Measurements from ENCODE around the gene RAB11FIP3. TPM values are rescaled to one million over a fixed set of nuclear protein-coding genes. Genes with fewer than 3 reads are reported as not detected.
"Not testable (repeated sequence)": the region's sequence is repeated elsewhere in the genome, so short reads cannot be mapped to it uniquely, and the experiment has no call there.

The RAB11FIP3 gene, protein sequence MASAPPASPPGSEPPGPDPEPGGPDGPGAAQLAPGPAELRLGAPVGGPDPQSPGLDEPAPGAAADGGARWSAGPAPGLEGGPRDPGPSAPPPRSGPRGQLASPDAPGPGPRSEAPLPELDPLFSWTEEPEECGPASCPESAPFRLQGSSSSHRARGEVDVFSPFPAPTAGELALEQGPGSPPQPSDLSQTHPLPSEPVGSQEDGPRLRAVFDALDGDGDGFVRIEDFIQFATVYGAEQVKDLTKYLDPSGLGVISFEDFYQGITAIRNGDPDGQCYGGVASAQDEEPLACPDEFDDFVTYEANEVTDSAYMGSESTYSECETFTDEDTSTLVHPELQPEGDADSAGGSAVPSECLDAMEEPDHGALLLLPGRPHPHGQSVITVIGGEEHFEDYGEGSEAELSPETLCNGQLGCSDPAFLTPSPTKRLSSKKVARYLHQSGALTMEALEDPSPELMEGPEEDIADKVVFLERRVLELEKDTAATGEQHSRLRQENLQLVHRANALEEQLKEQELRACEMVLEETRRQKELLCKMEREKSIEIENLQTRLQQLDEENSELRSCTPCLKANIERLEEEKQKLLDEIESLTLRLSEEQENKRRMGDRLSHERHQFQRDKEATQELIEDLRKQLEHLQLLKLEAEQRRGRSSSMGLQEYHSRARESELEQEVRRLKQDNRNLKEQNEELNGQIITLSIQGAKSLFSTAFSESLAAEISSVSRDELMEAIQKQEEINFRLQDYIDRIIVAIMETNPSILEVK
- 100 to 1,000 TPM; 100 to 155 (median 149) TPM for polyA plus RNA-seq (ENCODE audit: insufficient read length in 3 of 3)
- long read RNA-seq, donor 1, full-length matches to known transcripts = 5 of 31 reads
- long read RNA-seq, donor 1, partial matches to known transcripts = 26 of 31 reads
- long read RNA-seq, donor 1, other reads (novel, unspliced or antisense) = 0 of 31 reads
- long read RNA-seq, donor 2, full-length matches to known transcripts = 5 of 48 reads
- long read RNA-seq, donor 2, partial matches to known transcripts = 37 of 48 reads
- long read RNA-seq, donor 2, other reads (novel, unspliced or antisense) = 6 of 48 reads
- long read RNA-seq, donor 3, full-length matches to known transcripts = 2 of 2 reads
- long read RNA-seq, donor 3, partial matches to known transcripts = 0 of 2 reads
- long read RNA-seq, donor 3, other reads (novel, unspliced or antisense) = 0 of 2 reads
- long read RNA-seq, donor 4, full-length matches to known transcripts = 8 of 8 reads
- long read RNA-seq, donor 4, partial matches to known transcripts = 0 of 8 reads
- long read RNA-seq, donor 4, other reads (novel, unspliced or antisense) = 0 of 8 reads
- long read RNA-seq, donor 5, partial matches to known transcripts = 21 of 21 reads
- long read RNA-seq, donor 5, other reads (novel, unspliced or antisense) = 0 of 21 reads
- long read RNA-seq, donor 6, full-length matches to known transcripts = 14 of 14 reads
- long read RNA-seq, donor 6, partial matches to known transcripts = 0 of 14 reads
- long read RNA-seq, donor 6, other reads (novel, unspliced or antisense) = 0 of 14 reads
- long read RNA-seq, donor 7, full-length matches to known transcripts = 12 of 86 reads
- long read RNA-seq, donor 7, partial matches to known transcripts = 65 of 86 reads
- long read RNA-seq, donor 7, other reads (novel, unspliced or antisense) = 9 of 86 reads
- long read RNA-seq, donor 8, partial matches to known transcripts = 9 of 10 reads
- long read RNA-seq, donor 8, other reads (novel, unspliced or antisense) = 0 of 10 reads
- long read RNA-seq, donor 9, full-length matches to known transcripts = 9 of 9 reads
- long read RNA-seq, donor 9, partial matches to known transcripts = 0 of 9 reads
- long read RNA-seq, donor 9, other reads (novel, unspliced or antisense) = 0 of 9 reads
- long read RNA-seq, donor 10, full-length matches to known transcripts = 9 of 9 reads
- long read RNA-seq, donor 10, partial matches to known transcripts = 0 of 9 reads
- long read RNA-seq, donor 10, other reads (novel, unspliced or antisense) = 0 of 9 reads
- long read RNA-seq, donor 11, full-length matches to known transcripts = 6 of 6 reads
- long read RNA-seq, donor 11, partial matches to known transcripts = 0 of 6 reads
- long read RNA-seq, donor 11, other reads (novel, unspliced or antisense) = 0 of 6 reads
- long read RNA-seq, donor 12, full-length matches to known transcripts = 9 of 57 reads
- long read RNA-seq, donor 12, partial matches to known transcripts = 43 of 57 reads
- long read RNA-seq, donor 12, other reads (novel, unspliced or antisense) = 5 of 57 reads
- long read RNA-seq, donor 13, full-length matches to known transcripts = 5 of 14 reads
- long read RNA-seq, donor 13, partial matches to known transcripts = 9 of 14 reads
- long read RNA-seq, donor 13, other reads (novel, unspliced or antisense) = 0 of 14 reads
- long read RNA-seq, donor 14 = 0 reads
- long read RNA-seq, donor 15 = 0 reads
- long read RNA-seq, donor 16, full-length matches to known transcripts = 10 of 51 reads
- long read RNA-seq, donor 16, partial matches to known transcripts = 41 of 51 reads
- long read RNA-seq, donor 16, other reads (novel, unspliced or antisense) = 0 of 51 reads

DNA sequence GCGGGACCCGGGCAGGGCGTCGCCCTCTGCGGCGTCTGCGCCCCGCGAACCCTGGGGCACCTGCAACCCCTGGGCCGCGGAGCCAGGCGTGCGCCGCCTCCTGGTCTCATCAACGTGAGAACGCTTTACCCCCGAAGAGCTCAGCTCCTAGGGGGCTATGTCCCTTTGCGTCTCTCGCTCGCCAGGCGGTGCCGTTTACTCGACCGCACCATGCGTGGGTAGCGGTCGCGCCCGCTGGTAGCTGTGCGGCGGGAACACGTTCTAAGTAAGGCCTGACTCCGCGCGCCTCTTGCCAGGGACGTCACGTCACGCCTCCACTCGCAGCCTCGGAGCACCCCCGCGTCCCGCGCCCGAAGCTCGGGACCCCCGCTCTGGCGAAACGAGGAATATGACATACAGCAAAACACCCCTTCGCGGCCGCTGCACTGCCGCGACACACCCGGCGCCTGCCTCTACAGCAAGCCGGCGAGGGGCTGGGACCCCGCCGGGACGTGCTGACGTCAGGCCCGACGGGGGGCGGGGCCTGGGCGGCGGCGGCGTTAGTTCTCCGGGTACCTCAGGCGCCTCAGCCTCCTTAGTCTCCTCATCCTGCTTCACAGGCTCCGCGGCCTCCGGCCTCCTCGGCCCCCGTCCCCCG is at the start of gene RAB11FIP3:
Gene RAB11FIP3 (plus strand): TSS at position 568 of the 637 bp plus-strand sequence. CDS start 358 bp downstream, outside the sequence.
- DNase-seq = peak; percentile 84

DNA sequence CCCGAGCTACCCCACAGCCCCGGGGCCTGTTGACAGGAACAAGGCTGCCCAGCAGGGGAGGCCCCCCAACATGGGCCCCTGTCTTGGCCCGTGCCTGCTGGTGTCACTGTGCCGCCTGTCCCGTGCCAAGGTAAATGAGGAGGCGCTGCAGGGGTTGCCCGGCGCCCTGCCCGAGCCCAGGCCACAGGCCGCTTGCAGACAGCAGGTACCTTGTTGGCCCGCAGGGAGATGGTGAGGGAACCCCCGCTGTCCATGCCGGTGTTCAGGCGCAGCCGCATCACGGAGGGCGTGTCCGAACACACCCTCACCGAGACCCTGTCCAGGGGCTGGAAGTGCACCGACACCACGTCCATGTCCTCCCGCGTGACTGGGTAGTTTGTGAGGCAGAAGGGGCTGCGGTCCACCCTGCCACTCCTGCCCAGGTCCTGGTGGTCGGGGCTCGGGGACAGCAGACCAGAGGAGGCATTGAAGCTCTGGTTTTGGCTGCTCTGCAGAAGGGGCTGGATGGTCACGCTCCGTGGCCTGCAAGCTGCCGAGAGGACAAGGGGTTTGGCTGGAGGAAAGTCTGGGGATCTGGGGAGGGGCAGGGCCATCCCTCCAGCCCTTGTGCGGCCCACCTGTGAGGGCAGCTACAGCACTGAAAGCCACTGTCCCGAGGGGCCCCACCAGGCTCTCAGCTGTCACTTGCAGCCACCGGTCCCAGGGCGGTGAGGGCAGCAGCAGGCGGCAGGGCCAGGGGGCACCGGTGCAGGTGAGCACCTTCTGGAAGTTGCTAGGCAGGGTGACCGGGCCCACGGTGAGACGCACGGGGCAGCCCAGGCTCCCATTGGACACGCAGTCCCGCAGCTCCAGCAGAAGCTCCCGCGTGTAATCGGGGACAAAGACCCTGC is 49.3 kb upstream of the RAB11FIP3 start:
- DNase-seq = no peak

DNA sequence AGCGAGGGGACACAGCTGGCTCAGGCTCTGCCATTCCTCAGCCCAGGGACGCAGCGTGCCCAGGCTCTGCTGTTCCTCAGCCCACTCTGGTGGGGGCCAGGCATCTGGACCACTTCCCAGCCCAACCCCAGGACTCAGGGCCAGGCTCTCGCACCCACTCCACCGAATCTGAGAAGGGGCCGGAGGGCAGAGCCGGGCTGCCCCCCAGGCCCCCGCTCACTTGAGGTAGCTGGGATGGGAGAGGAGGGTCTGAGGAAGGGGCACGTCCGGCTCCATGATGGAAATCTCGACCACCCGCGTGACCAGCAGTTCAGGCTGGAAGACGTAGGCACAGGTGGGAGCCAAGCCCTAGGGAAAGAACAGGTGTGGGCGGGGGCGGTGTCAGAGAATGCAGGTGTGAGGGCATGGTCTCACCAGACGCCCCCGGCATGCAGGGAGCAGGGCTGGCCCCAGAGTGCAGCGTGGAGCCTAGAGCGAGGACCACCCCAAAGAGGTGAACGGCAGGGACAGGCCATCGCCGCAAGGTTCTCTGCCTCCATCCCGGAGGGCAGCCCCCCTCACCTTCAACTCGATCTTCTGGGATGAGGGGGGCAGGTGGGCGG is 48.5 kb upstream of the RAB11FIP3 start:
- no peak for DNase-seq

DNA sequence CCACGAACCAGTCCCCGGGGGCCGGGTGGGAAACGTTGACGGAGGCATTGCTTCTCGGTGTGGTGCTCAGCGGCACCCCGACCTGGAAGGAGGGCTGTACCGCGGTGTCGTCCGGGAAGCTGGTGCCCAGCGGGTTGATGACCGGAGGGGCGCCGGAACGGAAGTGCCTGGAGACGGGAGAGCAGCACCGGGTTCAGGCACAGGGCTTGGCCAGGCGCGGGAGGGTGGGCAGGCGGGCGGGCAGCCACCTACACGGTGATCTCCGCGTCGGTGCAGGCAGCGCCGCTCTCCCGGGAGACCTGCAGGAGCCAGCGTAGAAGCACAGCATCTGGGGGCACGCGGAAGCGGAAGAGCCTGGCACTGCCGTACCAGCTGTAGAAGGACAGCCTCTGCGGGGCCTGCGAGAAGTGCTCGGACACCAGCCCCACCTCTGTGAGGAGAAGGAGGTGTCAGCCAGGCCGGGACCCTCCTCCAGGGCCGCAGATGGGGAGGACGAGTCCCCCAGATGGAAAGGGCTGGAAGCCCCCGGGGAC is 48.0 kb upstream of the RAB11FIP3 start:
- no peak for DNase-seq

DNA sequence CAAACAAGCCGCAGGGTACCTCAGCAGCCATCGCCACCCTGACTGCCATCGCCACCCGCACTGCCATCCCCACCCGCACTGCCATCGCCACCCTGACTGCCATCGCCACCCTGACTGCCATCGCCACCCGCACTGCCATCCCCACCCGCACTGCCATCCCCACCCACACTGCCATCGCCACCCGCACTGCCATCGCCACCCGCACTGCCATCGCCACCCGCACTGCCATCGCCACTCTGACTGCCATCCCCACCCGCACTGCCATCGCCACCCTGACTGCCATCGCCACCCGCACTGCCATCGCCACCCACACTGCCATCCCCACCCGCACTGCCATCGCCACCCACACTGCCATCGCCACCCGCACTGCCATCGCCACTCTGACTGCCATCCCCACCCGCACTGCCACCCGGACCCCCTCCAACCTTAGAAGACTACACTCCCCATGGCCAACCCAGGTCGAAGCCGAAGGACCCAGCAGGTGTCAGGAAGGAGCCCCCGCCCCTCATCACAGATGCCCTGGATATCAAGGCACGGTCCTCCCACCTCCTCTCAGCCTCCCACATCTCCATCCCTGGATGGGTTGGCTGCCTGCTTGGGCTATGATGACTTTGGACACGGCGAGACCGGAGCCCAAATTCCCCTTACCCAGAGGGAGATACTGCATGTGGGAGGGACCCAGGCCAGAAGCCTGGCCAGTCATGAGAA is 47.2 kb upstream of the RAB11FIP3 start:
- DNase-seq = not testable (repeated sequence)

DNA sequence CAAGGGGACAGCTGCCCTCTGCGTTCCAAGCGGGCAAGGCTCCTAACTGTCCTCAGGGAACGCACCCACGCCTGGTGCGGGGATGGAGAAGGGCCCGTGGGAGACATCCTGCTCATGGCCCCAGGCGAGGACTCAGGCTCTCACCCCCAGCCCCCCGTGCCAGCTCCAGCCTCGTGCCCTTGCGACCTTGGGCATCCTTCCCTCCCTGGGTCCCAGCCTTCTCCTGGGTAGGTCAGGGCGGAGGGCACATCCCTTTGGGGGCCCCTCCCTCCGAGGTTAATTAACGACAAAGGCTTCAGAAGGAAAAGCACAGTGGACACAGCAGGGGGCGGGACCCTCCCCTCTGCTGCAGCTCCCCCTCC is 46.6 kb upstream of the RAB11FIP3 start:
- DNase-seq = no peak

DNA sequence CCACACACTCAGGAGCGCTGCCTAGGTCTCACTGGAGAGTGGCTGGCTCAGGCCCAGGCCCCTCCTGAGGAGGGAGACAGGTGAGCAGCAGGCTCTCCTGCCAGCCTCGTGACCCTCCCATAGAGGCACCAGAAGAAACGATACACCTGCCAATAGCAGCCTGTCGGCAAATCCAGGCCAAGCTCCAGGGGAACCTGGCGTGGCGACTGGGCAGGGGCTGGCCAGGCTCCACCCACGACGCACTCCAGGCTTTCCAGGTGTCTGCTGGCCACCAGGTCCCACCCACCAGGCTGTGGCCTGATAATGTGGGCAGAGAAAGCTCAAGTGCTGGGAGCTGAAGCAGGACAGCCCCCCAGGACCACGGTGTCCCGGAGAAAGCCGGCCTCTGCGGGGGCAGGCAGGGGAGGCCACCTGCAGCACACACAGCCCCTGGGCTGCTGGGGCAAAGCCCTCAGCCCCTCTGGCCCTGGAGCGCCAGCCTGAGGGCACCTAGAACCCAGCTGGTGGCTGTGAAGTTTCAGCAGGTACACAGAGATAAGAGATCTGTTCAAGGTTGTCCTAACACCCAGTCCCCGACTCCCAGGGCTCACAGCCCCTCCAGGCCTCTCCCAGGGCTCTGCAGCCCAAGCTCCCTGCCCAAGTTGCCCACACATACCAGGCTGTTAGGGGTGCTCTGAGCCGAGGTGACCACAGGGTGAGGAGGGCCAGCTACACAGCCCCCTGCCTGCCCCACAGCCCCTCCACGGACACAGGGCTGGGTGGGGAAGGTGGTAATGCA is 46.1 kb upstream of the RAB11FIP3 start:
- DNase-seq = no peak

DNA sequence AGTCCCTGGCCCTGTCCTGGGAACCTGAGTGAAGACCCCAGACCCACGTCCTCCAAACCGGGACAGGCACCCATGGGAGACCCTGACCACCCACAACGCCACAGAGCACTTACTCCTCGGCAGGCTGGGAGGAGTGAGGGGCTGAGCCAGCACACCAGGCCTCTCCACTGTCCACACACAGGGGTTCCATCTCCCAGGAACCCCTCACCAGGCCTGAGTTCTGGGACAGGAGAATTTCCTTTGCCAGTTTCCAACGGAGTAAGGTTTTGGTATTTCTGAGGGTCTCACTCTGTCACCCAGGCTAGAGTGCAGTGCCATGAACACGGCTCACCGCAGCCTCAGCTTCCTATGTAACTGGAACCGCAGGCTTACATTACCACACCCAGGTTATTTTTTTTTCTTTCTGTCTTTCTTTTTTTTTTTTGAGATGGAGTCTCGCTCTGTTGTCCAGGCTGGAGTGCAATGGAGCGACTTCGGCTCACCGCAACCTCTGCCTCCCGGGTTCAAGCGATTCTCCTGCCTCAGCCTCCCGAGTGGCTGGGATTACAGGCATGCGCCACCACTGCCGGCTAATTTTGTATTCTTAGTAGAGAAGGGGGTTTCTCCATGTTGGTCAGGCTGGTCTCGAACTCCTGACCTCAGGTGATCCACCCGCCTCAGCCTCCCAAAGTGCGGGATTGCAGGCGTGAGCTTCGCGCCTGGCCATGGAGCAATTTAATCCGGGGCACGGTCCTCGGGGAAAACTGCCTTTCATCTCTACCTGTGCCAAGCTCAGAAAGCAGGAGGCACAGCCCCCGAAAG is 45.3 kb upstream of the RAB11FIP3 start:
- DNase-seq = no peak

DNA sequence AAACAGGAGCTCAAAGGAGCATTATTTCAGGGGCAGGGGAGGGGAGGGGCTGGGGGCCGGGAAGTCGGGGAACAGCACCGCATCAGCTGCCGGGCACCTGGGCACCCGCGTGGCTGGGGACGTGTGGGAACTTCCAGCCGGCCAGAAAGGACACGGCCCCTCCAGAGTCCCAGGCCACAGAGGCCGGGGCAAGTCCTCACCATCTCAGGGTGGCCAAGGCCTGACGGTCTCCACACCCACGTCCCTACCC is 44.8 kb upstream of the RAB11FIP3 start:
- no peak for DNase-seq

DNA sequence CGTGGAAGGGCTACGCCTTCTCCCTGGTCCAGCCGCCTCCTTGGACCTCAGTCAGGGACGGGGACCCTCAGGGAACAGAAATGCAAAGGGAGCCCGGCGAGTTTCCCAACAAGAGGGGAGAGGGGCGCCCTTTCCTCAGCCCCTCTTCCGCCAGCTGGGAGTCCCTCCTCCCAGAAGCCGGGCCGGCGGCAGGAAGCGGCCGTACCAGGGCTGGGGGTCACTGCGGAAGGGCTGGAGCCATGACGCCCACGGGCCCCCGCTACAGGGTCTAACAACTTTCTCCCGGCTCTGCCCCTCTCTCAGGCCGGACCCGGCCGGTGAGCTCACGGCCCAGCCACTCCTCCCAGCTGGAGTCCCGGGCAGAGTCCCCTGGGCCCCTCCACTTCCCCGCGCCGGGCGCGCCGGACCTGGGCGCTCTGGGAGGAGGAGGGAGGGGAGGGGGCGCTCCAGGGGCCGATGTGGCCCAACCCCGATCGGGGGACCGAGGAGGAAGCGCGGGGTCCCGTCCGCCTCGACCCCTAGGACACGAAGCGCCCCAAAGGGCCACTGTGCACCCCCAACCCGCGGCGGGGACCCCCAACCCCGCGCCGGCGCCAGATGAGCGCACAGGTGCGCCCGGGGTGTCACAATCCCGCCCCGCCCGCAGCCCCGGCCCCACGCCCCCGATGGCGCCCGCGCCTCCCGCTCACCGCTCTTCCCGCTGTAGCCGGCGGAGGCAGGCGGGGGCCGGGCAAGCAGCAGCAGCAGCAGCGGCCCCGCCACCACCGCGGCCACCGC is 44.2 kb upstream of the RAB11FIP3 start:
- no peak for DNase-seq

DNA sequence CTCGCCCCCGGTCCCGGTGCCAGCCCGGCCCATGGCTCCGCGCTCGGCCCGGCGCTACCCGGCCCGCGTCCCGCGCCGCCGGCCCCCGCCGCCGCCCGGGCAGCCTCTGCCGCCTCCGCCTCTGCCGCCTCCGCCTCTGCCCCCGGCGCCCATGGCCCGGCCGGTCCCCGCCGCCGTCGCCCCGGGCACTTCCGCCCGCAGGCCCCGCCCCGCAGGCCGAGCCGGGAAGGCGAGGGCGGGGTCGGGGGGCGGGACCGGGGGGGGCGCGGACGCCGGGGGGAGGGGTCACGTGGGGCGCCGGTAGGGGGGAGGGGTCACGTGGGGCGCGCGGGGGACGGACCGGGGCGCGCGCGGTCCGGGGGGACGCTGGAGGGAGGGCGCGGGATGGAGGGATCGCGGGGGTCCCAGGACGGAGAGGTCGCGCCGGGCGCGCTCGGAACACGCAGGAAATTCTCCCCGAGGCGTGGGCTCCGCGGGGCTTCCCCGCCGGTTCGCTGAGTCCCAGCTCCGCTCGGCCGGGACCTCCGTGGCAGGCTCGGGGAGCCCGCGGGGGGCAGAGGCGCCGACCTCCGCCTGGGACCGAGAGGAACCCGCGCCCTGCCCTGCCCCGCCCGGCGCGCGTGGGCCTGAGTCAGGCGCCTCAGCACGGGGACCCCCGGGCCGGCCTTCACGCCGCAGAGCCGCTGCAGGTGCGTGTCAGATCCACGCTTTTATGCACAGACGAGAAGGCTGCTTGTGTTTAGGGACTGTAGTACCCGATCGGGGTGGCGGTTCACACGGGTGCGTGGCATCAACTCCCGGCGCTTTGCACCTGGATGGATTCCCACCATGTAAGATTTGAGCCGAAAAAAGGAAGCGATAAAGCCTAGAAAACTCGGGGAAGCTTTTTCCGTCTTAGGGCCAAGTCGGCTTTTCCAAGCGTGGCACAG is 43.4 kb upstream of the RAB11FIP3 start, which contains the start of gene PGAP6:
Gene PGAP6 (minus strand): TSS at position 190 of the 929 bp plus-strand sequence. CDS start 157 bp downstream, at position 33.
- no peak for DNase-seq

DNA sequence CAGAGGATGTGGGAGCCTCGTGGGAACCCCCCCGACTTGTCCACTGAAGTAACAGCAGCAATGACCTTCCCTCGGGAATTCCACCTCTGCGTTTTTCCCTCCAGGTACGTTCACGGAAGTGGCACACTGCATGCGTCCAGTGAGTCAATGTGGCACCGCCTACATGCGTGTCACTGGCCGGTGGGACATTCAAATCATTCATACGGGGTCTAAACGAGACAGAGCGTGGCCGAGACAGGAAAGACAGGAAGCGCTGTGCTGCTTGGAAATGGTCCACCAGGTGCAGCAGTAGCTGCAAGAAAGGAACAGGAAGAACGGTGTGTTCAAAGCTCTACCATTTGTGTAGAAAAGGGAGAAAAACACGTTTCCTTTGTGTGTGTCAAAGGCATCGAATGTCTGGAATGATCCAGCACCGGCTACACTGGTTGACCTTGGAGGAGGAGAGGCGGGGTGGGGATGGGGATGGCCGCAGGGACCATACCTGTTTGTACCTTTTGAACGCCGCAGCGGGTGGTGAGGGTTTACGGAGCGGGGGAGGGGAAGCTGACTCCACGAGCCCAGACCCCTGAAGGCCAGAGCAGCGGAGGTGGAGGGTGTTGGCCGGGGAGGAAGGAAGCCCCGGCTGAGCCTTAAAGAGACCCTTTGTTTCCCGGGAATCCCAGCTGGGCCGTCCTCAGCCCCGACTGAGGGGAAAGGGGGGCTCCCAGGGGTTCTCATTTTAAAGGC is 42.0 kb upstream of the RAB11FIP3 start:
- DNase-seq = no peak
